HG03439 (cell line): Measurements from ENCODE around the gene AFF2.

Experiments used
- ATAC-seq: cut with Tn5 transposase; IDR thresholded peaks from one replicate; pipeline ENCODE4 v1.9.1; 2021; ENCODE audit warnings: mild to moderate bottlenecking, moderate library complexity; ENCODE audit not compliant: unreplicated experiment

The AFF2 gene

GRCh38 chrX:148535639-148536038 lies 35.2 kb downstream of the AFF2 start:
- no peak for ATAC-seq

GRCh38 chrX:148536961-148537360 lies 36.5 kb downstream of the AFF2 start:
- no peak for ATAC-seq

GRCh38 chrX:148537556-148538182 lies 37.3 kb downstream of the AFF2 start:
- ATAC-seq, result no peak

GRCh38 chrX:148538582-148538981 lies 38.2 kb downstream of the AFF2 start:
- no peak for ATAC-seq

DNA sequence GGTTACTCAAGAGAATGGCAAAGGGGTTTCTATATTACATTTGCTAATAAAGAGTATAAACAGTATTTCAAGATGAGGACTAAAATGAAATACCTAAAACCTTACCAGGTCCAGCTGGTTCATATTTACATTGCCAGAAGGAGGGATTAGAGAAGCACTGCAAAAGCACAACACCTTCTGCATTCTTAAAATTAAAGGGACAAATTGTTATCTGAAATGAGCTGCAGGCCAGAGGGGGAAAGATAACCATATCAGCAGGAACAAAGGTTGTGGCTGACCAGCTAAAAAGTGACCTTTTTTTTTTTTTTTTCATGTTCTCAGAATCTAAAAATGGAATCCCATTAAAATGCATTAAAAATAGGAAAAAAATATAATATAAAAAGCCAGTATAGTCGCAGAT lies 39.7 kb downstream of the AFF2 start:
- no peak for ATAC-seq

GRCh38 chrX:148540671-148541583 lies 40.5 kb downstream of the AFF2 start:
- ATAC-seq, result no peak

DNA sequence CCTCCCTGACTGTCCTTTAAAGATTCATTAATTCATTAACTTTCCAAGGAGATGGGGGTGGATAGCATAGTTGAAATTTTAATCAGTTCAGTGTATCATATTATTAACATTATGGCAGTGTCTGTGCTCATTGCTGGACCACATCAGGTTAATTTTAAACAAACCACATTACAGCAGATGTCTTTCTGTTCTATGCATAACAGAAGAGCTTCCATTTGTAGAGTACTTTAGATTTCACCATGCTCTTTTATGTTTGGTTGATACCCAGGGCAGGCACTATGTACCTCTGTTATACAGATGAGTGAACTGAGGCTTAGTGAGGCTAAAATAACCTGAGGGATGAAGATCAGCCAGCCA lies 41.1 kb downstream of the AFF2 start:
- ATAC-seq, result no peak

- ATAC-seq, result no peak
Measured at GRCh38 chrX:148542481-148543255, 42.3 kb downstream of the AFF2 start.

DNA sequence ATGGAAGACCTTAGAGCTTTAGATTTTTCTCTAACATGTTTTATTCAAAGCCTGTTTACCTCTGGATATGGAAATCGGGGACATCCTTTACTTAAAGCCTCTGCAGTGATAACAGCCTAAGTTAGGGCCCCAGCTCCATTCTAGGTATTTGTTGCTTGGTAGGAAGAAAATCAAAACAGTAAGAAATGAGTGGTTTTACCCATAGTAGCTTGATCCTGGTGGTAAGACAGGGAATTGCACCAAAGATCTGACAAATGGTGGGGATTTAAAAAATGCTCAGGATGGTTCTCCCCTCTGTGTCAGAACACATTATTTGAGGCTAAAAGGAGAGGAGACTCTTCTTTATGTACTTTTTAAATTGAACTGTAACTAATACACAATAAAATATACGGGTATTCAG lies 52.4 kb downstream of the AFF2 start:
- no peak for ATAC-seq

DNA sequence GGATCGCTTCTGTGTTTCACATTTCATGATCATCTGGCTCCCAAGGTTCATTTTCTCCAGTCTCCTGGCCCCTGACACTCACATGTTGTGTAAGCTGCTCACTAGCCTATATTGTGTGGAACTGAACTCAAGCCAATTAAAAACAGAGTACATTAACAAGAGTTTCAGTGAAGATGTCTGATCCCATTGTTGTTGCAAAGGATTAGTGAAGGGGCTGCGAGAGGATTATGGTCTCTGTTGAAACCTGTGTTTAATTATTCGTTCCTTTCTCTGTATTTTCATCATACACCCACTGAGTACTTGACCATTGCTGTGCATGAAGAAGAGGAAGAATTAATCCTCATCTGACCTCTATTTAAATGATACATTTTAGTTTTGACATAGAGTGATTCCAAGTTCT lies 54.7 kb downstream of the AFF2 start:
- ATAC-seq, result no peak

DNA sequence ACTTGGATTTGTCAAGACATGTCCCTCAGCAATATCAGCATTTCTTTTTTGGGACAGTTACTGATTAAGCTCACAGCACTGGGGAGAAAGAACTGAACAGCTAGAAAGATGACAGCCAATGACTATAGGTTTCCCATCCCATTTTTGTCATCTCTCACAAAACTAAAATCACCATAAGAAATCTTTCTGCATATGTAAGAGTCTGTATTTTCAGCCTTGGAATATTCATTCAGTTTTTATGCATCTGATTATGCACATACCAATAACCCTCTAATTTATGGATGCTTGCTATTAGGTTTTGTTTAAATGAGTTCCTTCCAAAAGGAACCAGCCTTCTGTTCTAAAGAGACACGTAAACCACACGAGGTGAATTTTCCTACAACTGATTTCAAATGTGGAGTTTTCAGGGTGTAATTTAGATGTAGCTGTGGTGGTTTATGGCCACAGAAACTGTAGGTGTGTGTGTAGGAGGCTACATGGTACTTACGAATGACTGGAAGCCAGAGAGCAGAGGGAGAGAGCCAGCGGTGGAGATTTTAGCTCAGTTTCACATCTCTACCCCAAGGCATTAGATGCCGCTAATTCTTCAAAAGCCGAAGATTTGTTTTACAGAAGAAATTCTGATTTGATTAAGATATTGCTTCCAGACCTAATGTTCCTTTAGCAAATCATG lies 55.3 kb downstream of the AFF2 start:
- no peak for ATAC-seq

GRCh38 chrX:148556498-148556897 lies 56.1 kb downstream of the AFF2 start:
- no peak for ATAC-seq

GRCh38 chrX:148562846-148563245 lies 62.4 kb downstream of the AFF2 start:
- no peak for ATAC-seq

- ATAC-seq, result no peak
Measured at GRCh38 chrX:148567229-148567628, 66.8 kb downstream of the AFF2 start.

DNA sequence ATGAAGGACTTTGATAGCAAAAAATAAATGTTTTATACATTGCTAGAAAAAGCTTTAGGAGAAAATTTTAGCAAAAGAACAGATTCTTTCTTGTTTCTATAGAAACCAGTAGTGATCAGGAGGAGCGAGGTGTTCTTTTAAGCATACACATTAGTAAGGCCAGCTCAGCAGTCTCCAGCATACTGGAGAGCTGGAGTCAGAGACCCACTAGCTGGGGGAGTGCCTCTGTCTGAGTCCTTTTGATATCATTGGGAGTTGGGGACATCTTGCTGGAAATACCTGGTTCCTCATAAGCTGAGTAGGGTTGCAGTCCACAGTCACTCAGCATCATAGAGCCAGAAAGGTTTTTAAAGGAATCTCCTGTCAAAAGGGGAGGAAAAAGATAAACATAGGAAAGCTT lies 67.4 kb downstream of the AFF2 start:
- no peak for ATAC-seq

GRCh38 chrX:148568763-148569162 lies 68.3 kb downstream of the AFF2 start:
- ATAC-seq, result no peak

DNA sequence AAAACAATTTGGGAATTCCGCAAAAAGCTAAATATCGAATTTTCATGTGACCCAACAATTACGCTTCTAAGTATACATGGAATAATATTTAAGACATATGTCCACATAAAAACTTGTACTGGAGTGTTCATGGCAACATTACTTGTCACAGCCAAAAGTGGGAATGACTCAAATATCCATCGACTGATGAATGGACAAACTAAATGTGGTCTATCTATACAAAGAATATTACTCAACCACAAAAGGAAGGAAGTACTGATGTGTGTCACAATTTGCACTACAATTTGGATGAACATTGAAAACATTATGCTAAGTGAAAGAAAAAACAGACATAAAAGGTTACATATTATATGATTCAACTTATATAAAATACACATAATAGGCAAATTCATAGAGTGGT lies 71.9 kb downstream of the AFF2 start:
- no peak for ATAC-seq

DNA sequence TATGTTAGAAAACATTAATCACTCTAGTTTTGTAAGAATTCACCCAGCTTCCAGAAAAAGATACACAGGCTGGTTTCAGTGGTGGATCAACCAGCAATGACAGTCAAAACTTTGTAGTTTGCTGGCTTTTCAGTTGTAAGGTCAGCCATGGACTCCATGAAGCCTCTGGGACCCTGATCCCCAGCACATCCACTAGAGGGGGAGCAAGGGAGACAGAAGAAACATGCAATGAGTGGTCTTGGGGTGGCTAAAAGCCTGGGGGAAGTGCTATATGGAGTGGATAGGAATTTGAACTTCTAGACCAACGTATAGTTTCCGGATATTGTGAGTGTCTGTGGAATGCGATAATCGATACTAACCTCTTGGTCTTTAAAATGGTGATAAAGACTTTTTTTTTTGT lies 72.7 kb downstream of the AFF2 start:
- no peak for ATAC-seq

GRCh38 chrX:148574237-148574973 lies 74.0 kb downstream of the AFF2 start:
- no peak for ATAC-seq

- no peak for ATAC-seq
Measured at GRCh38 chrX:148576396-148576795, 76.0 kb downstream of the AFF2 start.

DNA sequence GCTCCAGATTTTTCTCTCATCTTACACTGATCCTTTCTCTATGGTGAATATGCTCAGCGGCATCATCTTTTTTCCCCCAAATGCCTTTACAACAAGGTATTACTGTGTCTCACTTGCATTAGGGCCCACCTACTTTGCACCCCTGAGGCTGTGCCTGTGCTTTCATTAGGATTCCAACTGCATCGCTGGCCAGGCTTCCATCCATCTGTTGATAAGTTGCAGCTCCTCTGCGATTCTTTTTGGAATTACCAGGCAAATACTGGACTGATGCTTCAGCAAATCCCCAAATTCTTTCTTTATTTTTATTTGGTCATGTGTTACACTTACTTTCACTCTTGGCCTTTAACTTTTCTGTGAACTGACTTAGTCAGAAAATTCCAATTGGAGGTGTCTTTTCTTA lies 77.3 kb downstream of the AFF2 start:
- no peak for ATAC-seq
